NCI-H748 treated with DMSO at 0.1 percent for 48 hours (cell line): ENCODE measurements around the gene APOO.
"Not testable (repeated sequence)": the region's sequence is repeated elsewhere in the genome, so short reads cannot be mapped to it uniquely, and the experiment has no call there.

Experiments
- DNase-seq: peaks from one replicate; lab custom pipeline; 2025; lab: John Stamatoyannopoulos, UW

Gene APOO

DNA sequence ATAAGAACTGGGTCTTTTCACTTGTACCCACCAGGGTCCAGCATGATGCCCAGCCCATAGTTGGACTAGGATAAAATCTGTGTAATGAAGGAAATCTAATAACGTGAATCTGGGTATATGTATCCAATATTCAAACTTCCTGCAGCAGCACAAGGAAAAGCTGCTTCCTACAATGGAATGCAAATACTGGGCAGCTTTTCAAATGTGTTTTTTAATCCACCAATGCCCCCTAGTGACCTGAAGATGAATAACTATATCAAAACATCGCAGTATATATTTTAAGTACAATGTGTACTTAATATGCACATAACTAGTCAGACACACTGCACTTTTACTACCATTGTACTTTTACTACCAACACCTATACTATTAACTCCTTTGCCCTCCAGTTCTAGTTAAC lies 5.3 kb downstream of the APOO start:
- DNase-seq = peak; percentile 66

DNA sequence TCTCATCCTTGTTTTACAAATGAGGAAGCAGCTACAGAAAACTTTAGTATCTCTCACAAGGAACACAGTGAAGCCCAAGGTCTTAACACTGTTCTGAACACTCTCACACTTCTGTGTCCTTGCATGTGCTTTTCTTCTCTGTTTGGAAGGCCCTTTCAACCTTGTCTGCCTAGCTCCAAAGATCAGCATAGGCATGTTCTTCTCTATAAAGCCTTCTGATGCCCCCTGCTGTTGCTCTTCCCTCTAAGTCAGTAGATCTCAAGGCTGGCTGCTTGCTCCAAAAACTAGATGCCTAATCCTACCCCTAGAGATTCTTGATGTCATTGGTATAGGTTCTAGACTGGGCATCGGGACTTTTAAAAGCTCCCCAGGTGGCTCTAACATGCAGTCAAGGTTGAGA lies 5.9 kb downstream of the APOO start:
- peak; percentile 55 for DNase-seq

DNA sequence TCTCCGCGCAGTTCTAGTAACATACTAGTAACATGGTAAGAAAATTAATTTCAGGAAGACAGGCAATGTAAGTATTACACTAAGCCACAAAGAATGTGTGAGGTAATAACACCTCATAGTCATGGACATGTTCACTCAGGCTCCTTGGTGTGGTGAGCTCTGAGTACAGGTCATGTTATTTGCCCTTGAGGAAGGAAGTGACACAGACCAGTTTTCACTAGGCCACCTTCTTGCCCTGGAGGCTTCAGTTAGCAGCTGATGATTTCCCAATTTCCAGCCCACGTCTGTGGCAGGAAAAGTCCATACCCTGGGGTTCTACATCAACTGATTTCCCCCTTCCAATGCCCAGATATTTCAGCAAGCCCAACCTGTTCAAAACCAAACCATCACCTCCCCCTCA lies 6.7 kb downstream of the APOO start:
- no peak for DNase-seq

DNA sequence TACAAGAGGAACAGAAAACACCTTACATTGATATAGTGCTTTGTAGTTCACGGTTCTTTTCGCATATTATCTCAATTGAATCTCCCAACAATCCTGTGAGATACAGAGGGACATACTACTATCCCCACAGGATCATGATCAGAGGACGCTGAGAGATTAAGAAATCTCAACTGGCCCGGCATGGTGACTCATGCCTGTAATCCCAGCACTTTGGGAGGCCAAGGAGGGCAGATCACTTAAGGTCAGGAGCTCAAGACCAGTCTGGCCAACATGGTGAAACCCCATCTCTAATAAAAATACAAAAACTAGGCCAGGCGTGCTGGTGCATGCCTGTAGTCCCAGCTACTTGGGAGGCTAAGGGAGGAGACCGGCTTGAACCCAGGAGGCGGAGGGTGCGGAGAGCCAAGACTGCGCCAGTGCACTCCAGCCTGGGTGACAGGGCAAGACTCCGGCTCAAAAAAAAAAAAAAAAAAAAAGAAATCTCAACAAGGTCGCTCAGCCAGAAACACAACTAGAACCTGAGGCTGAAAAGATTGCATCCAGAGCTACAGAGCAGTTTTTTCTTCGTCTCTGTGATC lies 7.4 kb downstream of the APOO start:
- no peak for DNase-seq

DNA sequence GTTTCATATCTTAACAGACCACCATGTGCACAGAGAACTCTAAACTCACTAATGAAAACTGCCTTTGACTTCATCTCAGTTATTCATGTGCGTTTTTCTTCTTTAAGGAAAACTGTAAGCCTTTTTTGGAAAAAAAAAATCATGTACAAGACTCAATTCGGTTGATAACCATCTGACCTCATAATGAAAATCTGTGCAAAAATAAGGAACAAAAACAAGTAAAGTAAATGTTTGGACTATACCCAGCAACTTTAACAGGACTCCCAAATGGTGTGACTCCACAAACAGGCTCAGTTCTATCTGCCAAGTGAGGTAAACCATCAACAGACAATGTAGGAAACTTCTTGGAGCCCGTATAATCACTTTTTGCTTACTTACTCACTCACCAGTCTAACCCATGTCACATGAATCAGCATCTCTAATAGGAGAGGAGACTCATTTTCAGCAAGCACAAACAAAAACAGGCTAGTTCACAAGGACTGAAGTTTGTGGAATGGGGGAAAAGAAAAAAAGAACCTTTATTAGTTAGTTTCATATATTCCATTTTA lies 9.3 kb downstream of the APOO start:
- DNase-seq = no peak

DNA sequence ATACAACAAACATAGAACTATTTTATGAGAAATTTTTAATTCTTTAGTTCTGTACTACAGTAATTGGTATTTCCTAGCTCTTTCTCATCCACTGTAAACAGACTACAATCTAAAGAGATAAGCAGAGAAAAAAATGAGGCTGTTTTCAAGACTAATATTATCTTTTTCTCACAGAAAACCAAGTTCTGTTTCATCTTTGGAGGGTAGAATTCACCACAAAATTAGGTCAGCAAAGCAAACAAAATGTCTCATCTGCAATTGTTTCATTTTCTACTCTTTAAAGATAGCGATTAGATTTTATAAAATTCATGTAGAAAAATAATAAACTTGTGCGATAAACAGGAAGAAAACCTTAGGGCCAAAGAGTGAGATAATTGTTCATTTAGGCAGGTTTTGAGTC lies 10.8 kb downstream of the APOO start:
- DNase-seq = no peak

DNA sequence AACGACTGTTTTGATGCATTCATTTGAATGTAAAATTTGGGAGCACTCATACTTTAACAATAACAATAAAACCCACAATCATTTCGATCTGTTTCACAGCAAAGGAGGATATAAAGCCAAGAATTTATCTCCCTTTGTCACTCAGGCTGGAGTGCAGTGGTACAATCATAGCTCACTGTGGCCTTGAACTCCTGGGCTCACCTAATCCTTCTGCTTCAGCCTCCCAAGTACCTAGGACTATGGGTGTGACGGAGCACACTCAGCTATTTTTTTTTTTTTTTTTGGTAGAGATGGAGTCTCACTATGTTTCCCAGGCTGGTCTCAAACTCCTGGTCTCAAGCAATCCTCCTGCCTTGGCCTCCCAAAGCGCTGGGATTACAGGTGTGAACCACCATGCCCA lies 11.2 kb downstream of the APOO start:
- DNase-seq = not testable (repeated sequence)

DNA sequence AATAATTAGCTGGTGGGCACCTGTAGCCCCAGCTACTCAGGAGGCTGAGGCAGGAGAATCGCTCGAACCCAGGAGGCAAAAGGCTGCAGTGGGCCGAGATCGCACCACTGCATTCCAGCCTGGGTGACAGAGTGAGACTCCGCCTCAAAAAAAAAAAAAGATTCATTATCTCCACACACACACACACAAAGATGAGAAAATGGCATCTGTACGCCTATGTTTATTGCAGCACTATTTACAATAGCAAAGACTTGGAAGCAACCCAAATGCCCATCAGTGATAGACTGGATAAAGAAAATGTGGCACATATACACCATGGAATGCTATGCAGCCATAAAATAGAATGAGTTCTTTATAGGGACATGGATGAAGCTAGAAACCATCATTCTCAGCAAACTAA lies 12.7 kb downstream of the APOO start:
- not testable (repeated sequence) for DNase-seq

DNA sequence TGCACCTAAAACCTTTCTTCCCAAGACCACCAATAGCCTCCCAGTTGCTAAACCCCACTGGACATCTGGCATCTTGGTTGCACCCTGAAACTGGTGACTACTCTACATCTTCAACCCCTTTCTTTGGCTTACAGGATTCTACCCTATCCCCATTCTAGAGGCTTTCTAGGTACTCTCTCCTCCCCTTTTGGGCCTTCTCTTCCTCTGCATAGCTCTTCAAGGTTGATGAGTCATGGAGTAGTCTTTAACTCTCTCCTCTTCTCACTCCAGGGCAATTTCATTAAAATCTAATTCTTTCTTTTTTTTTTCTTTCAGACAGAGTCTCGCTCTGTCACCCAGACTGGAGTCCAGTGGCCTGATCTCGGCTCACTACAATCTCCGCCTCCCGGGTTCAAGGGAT lies 16.8 kb downstream of the APOO start:
- no peak for DNase-seq

DNA sequence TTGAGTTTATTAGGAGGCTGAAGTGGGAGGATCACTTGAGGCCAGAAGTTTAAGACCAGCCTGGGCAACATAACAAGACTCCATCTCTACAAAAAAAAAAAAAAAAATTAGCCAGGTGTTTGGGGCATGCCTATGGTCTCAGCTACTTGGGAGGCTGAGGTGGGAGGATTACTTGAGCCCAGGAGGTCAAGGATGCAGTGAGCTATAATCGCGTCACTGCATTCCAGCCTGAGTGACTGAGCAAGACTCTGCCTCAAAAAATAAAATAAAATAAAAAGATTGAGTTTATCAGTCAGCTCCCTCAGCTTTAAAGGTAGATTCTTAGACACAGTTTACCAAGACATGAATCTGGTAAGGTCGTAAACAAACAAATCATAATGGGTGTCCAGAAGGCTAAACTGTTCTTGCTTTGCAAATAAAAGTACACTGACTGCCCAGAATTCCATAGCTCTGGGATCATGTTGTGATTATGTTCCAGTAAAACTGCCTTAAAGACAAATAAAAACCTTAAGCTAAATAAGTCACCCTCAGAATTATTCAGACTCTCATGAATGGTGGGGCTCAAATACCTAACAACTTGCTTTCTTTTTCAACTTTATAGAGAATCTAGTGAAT lies 18.7 kb downstream of the APOO start:
- no peak for DNase-seq

DNA sequence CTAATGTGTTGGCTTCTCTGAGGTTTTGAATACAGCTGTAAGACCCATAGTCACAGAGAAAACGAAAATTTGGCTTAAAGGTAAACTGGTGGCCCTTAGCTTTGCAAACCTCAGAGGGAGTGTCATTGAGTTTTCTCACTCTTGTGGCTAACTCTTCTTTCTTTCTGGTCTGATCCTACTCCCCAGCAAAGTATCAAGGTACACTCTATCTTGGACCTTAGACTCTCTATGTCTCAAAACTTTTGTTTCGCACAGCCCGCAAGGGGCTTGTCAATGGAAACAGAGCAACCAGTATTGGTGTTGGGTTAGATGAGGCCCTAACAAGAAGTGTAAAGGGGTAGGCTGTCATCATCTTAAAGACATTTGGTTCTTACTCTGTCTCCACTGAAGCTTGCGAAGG lies 19.8 kb downstream of the APOO start:
- no peak for DNase-seq

DNA sequence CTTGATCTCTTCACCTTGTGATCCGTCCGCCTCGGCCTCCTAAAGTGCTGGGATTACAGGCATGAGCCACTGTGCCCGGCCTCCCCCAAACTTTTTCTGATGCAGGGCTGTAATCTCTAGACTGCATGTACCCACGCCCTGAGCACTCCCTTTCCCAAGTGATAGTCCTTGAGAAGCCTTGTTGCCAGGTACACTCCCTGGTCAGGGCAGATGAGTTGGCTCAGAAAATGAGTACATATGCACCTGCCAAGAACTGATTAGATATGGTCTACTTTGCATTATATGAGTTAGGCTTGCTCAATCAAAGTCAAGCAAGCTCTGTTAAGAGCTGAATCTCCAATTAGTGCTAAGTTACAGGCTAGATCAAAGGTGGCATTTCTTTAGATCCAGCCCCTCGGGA lies 20.3 kb downstream of the APOO start:
- no peak for DNase-seq

DNA sequence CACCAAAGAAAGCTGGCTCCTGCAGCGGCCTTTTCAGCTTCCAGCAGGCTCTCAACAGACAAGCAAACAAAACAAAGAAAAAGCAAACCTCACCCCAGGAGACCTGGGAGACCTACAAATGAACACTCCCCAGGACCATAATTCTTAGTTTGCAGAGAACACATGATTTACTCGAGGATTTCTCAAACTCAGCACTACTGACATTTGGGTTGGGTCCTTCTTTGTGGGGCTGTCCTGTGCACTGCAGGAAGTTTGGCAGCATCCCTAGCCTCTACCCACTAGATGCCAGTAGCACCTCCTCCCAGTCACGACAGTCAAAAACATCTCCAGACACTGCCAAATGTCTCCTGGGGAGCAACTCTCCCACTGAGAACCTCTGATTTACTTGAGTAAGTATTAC lies 21.9 kb downstream of the APOO start:
- no peak for DNase-seq

DNA sequence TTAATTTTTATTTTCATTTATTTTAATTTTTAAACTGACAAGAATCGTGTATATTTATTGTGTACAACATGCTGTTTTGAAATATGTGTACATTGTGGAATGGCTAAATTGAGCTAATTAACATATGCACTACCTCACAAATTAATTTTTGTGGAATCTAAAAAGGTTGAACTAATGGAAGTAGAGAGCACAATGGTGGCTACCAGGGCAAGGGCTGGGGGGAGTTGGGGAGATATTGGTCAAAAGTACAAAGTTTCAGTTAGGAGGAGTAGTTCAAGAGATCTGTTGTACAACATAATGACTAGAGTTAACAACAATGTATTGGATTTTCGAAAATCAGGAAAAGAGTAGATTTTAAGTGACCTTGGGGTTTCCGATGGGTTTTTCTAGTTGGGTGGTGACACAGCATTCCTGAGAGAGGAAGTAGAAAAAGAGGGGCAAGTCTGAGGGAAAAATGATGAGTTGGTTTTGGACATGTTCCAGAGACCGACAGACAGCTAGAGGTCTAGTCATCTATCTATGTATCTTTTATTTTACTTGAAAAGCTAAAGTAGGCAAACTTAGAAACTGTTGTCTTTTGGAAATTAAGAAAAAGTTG lies 23.2 kb downstream of the APOO start:
- no peak for DNase-seq

DNA sequence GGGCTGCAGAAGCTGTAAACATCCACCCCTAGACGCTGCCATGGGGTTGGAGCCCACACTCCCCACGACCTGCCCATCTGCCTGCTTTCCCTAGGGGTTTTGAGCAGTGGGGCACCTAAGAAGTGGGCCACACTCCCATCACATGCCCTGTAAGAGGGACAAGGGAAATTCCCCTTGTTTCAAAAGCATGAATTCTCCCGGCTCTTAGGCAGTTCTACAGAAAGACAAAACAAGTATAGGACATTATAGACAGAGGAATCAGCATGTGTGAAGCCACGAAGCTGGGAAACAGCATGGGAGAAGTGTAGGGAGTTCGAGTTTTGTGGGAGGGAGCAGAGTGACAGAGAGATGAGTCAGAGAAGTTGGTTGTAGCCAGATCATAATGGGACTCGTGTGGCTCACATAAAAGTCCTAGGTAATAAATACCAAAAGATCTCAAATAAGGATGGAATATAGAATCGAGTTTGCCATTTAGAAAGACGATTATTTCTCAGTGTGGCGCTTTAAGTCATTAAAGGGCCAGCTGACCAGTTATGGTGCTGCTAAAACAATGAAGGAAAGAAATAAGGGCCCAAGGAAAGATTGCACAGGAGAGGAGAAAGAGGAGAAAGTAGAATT lies 23.9 kb downstream of the APOO start:
- DNase-seq = no peak

DNA sequence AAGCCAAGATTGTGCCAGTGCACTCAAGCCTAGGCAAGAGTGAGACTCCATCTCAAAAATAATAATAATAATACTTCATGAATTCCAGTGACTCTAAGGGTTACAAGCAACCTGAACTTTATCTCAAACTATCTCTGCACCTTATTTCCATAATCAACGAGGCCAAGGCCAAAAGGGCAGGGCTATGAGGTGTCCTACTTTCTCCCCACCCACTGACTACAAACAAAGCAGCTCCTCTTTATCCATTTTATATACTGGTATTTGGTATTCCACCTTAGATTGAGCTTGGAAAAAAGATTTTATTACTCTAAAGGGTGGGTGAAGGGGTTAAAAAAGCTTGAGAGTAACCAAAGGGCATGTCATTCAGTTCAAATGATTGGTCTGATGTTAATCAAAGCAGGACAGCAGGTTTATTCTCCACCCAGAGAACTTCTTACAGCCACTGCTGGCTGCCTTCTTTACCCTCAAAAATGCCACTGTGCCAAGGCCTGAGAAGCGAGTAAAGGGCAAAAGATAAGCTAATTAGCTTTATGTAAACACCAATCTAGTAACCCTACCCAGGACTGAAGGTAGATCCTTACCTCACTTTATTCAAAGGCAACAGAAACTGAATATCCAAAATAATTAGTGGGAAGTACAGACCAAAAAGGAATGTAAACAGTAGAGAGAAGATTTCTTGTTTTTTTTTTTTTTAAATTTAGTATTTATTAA lies 28.2 kb downstream of the APOO start:
- no peak for DNase-seq

DNA sequence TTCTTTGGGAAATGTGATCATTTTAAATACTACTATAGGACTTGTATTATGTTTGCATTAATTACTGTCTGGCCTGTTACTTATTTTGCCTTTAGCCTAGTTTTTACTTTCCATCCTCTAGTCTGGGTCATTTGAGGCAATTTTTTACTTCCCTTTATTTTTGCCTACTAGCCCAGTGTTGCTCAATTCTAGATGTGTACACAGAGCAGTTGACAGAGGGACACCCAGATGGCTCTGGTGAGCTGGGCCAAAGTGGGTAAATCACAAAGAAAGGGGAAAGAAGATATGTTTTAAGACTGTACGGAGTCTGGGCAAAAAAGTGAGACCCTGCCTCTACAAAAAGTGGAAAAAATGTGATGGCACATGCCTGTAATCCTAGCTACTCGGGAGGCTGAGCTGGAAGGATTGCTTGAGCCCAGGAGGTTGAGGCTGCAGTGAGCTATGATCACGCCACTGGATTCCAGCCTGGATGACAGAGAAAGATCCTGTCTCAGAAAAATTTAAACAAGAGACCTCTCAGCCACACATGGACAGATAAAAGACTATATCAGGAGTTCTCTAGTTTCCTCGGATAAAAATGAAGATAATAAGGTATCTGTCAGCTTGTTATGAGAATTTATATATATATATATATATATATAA lies 35.7 kb downstream of the APOO start:
- no peak for DNase-seq

DNA sequence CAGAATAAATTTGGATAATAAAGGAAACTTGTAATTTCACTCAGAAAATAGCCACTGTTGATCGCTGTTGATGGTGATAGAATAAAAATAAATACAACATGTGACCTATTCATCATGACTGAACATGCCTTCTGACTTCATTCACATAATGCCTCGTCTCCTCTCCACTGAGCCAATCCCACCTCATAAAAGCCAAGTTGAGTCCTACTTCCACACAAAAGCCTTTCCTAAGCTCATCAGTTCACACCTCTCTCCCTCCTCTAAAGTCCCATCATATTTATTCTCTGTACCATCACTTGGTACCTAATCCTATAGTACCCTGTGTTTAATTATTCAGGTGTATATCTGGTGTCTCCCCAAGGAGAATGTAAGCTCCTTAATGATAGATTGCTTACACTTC lies 37.7 kb downstream of the APOO start:
- DNase-seq = no peak

DNA sequence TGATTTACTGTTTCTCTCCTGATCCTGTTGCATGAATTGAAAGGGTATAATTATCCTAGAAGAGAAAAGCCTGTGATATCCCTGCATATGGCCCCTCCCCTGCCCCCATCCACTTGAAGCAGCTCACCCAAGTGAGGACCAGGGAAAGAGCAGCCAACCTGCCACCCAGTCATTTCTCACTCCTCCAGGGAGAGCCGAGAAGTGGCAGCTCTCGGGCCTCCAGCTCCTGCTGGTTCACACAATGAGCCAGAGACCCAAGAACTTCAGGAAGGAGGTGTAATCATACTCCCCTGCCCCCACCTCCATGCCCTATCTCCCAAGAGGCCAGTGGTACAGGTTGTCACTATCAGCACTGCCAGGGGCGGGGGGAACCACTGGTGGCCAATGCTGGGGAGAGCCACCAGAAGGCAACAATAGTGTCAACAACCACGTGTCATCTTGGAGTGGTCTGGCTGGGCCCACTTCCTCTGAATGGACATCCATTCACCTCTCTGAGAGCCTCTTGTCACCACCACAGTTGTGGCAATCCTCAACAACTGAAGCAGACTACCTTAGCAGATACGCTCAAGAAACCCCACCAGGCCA lies 42.9 kb downstream of the APOO start:
- DNase-seq = no peak

DNA sequence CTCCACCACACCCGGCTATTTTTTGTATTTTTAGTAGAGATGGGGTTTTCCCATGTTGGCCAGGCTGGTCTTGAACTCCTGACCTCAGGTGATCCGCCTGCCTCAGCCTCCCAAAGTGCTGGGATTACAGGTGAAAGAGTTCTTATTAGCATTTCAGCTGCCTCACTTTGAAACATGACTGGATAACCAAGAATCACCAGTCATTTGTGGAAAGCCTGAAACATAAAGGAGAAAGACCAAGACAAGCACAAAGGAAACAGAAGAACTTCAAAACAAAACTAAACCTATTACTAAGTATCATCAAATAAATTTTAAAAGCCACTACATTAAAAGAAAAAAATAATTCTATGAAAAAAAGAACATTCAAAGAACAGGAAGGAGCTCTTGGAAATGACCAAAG lies 45.8 kb downstream of the APOO start:
- not testable (repeated sequence) for DNase-seq

DNA sequence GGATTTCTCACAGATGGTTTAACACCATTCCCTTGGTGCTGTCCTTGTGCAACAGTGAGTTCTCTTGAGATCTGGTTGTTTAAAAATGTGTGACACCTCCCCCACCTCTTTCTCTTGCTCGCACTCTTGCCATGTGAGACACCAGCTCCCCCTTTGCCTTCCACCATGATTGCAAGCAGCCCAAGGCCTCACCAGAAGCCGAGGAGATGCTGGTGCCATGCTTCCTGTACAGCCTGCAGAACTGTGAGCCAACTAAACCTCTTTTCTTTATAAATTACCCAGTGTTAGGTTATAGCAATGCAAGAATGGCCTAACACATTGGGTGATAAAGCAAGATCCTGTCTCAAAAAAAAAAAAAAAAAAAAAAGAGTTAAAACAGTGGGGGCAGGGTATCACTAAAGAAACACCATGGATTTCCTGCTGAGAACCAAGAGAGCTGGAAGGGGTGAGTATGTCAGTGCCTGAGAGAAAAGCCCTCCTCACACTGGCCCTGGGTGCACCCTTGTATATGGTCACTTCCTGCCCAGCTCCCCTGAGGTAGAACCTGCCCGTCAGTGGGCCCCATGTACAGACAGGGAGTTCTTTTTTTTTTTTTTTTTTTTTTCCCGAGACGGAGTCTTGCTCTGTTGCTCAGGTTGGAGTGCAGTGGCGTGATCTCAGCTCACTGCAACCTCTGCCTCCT lies 46.4 kb downstream of the APOO start:
- no peak for DNase-seq
